Amygdala (tissue), 56 donors: ENCODE results near the gene ST13.
"Not testable (repeated sequence)": the region's sequence is repeated elsewhere in the genome, so short reads cannot be mapped to it uniquely, and the experiment has no call there.

ENCODE experiments used
- DNase-seq, 56 donors: peaks; one replicate each; lab custom pipeline; 2025; lab: John Stamatoyannopoulos, UW

ST13 gene

GRCh38 chr22:40791241-40791640 lies 65.2 kb downstream of the ST13 start:
- no peak for DNase-seq

- DNase-seq, result no peak
These were observed 67.3 kb downstream of the ST13 start for GRCh38 chr22:40789131-40789530.

GRCh38 chr22:40782521-40782920 lies 73.9 kb downstream of the ST13 start:
- no peak for DNase-seq

- not testable (repeated sequence) for DNase-seq
These were observed 74.7 kb downstream of the ST13 start for GRCh38 chr22:40781749-40782148.
